GM19372 (cell line): ENCODE results near the gene TSSK3.
"Not testable (repeated sequence)": the region's sequence is repeated elsewhere in the genome, so short reads cannot be mapped to it uniquely, and the experiment has no call there.

ENCODE experiments used
- ATAC-seq: cut with Tn5 transposase; IDR thresholded peaks from one replicate; pipeline ENCODE4 v1.9.1; 2021; ENCODE audit warnings: mild to moderate bottlenecking, low read depth, moderate library complexity; ENCODE audit not compliant: unreplicated experiment

Gene TSSK3

DNA sequence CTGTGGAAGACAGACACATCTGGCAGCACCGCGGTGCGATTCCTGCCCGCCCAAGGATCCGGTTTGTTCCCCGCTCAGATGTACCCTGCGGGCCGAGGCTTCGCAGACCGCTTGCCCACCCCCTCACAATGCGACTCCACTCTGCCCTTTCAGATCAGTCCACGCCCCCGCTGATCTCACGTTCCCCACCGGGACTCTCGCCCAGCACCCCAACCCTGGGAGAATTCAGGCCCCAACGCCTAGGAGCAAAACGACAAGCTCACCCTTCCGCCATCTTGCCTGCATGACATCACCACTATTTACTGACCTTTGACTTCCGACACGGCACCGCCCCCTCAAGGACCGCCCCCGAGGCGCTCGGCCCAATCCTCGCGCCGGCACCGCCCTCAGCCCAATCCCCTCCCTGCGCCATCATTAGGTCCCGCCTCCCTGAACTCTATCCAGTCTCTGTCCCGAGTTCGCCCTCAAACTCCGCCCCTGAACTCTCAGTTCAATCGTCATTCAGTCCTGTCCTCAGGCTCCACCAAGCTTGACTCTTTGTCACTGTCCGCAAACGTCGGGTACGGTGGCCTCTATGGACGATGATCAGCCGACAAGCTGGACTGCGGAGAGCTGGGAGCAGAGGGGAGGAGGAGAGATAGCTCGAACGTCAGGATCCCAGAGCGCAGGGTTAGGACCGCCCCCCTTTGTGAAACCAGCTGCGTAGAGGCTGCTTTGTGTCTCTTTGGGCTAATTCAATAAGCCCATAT lies 32.0 kb downstream of the TSSK3 start, which contains the start of gene BSDC1:
BSDC1 (minus strand) TSS at position 301 of the 749 bp plus-strand sequence; CDS start at position 274, 27 bp downstream.
- peak; percentile 98 for ATAC-seq

- no peak for ATAC-seq
Observed at GRCh38 chr1:32394890-32395432, 32.6 kb downstream of the TSSK3 start.

GRCh38 chr1:32396524-32396923 lies 34.2 kb downstream of the TSSK3 start:
- ATAC-seq, result not testable (repeated sequence)

- ATAC-seq, result no peak
Observed at GRCh38 chr1:32398401-32398800, 36.1 kb downstream of the TSSK3 start.

DNA sequence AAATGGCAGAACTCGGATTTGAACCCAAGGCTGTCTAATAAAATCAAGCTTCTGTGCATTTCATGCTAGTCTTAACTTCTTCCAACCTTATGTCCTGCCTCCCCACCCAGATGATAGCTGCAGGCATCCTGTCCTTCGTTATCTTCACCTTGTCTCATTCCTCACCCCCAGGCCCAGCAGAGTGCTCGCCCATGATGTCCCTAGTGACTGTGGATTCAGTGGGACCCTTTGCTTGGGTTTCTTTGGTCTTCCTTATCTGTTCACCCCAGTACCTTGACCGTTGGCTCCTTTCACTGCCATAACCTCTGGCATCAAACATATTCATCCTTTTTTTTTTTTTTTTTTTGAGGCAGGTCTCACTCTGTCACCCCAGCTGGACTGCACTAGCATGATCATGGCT lies 37.5 kb downstream of the TSSK3 start:
- ATAC-seq, result no peak

DNA sequence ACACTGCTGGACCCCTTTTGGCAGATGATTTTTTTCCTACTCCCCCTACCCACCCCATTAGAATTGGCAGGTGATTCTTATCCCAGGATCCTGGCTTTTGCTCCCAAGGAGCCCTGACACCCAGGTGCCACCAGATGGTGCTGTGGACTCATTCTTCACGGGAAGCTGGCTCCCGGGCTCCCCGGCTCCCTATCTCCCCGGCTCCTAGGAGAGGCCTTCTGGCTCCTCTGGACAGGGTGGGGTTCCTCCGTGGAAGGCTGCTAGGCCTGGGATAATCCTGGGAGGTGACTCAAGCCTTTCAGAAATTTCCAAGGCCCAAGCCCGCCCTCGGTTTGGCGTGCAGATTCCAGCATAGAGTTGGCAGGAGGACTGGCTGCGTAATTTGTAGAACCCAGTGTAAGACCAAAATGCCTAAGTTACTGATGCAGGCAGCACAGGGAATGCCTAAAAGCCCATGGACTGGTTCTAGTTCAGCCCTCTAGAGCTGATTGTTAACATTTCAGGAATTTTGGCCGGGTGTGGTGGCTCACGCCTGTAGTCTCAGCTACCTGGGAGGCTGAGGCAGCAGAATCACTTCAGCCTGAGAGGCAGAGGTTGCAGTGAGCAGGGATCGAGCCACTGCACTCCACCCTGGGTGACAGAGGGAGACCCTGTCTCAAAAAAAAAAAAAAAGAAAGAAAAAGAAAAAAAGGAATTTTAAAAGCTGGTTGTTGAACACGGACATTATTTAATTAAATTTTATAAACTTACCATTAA lies 38.7 kb downstream of the TSSK3 start:
- no peak for ATAC-seq

DNA sequence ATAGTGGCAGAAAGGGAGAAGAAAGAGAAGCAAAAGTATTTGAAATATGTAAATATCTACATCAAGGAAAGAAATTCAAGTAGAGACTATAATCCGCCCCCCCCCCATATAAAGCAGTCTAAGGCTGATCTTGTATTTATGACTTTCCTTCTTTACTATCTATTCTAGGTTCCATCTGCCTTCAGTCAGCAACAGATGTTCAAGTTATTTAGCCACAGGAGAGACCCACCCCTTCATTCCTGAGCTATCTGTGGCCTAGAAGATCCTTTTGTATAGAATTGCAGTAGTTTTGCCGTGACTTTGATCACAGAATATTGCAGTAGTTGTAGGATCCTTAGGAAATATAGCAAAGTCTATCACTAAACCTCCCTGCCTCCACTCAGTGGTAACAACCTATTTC lies 42.6 kb downstream of the TSSK3 start:
- no peak for ATAC-seq

- no peak for ATAC-seq
Observed at GRCh38 chr1:32405672-32406467, 43.5 kb downstream of the TSSK3 start.

DNA sequence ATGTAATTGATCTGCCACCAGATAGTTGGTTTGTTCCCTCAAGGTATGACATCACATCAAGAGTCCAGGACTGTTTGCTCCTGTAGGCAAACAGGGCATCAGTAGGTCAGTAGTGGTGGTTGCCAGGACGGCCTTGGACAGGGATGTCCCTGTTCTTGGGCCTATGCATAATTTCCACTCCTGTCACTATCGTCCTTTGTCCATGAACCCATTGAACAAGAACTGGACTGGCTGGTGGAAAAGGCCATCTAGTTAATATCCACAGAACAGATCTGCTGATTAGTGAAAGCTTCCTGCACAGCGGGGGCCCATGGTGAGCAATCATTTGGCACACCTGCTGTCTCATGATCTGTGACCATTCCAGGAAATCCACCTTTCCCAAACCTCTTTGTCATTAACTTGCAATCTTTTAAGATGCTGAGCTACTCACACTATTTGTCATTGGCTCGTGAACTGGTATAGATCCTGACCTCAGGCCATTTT lies 44.3 kb downstream of the TSSK3 start:
- ATAC-seq, result no peak

DNA sequence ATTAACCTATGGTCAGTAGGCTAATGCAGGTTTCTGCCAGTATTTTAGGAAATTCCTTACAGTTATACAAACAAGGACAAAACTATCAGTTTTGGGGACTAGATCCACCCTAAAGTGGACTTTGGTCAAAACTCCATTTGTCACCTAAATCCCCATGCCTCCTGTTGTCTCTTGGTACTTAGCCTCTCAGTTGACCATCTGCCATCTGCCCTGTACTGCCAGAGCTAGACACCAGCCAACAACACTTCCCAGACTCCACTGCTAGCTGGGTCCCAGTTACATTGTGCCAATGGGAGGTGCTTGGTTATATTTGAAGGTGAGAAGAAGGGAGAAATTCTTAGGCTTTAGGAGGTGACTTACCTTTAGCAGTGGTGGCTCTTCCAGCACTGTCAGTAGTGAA lies 48.9 kb downstream of the TSSK3 start:
- no peak for ATAC-seq

DNA sequence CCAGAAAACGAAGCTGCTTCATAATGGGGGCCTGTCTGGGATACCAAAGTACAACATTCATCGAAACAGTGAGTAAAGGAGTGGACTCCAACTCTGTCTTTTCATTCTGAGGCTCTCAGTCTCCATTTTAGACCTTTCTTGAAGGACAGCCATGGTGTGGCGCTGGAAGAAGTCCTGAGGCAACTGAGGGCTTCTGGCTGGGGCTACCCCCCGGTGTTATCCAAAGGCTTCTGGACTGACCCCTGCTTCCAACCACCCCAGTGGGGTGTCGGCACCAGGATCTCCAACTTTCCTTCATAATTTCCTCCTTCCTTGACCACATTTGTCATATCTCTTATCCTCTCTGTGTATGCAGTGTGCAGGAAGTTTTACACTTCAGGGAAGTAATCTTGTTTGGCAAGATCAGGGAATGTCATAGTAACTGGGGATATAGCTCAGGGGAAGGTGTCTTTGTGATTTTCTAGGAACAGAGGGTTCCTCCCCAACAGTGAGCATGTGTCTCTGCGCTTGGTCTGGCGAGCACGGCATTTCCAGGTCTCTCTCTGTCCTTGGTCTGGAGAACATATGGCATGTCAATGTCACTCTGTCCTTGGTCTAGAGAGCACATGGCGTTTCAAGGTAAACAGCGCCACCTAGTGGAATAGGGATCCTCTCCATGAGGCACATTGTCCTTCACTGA lies 51.3 kb downstream of the TSSK3 start:
- no peak for ATAC-seq
